Esophagus muscularis mucosa (tissue), 3 donors: ENCODE measurements around the gene PARP12.

Source experiments
- CTCF ChIP-seq, 3 experiments: fragments of 200-600 bp in 2 of 3; fragments of 450-650 bp in 1 of 3; sonication (generic) in 2 of 3; IDR thresholded peaks; one replicate each; pipeline ENCODE4 v1.5.1; 2017 to 2019; ENCODE audit warnings: antibody characterized with exemption in 3 of 3, mild to moderate bottlenecking in 2 of 3, moderate library complexity in 1 of 3
- POLR2A ChIP-seq: fragments of 450-650 bp; IDR thresholded peaks from one replicate; pipeline ENCODE4 v1.6.1; 2017; ENCODE audit warnings: antibody characterized with exemption, moderate library complexity, mild to moderate bottlenecking, low read depth
- POLR2AphosphoS5 ChIP-seq, 2 donors: sonication (generic); formaldehyde crosslinking; IDR thresholded peaks; one replicate each; pipeline ENCODE4 v1.6.1; 2017; ENCODE audit warnings: antibody characterized with exemption in 2 of 2

- TF ChIP-seq POLR2A (no peak), CTCF (IDR thresholded peaks at IDR 0.05) (no peak), POLR2AphosphoS5 (IDR thresholded peaks at IDR 0.05) (no peak)
These were observed 67.5 kb downstream of the PARP12 start for GRCh38 chr7:139995017-139995915.
